ENCODE measurements around the gene ZBTB18. TPM values are rescaled to one million over a fixed set of nuclear protein-coding genes. Genes with fewer than 3 reads are reported as not detected.

ZBTB18 gene
- total RNA-seq, 1 experiment from 2014 or later = 16.8 TPM

GRCh38 chr1:244049162-244050013 lies 1.7 kb upstream of the ZBTB18 start:
- H3K4me2 ChIP-seq (ENCODE audit: low read length) = peak overlapping the region; percentile 94
- H3K9me2 ChIP-seq (replicated peaks; ENCODE audit: low read length) = no peaks in the 10 kb centered on the region
- peak overlapping the region; percentile 96 for H3K4me3 ChIP-seq (ENCODE audit: low read length)
- POLR2A ChIA-PET (ENCODE audit: unreplicated experiment) = no interaction called here
- H3K36me3 ChIP-seq (ENCODE audit: low read depth, low read length) = no peaks in the 10 kb centered on the region
- H4K20me1 ChIP-seq (ENCODE audit: low read length) = no peaks in the 10 kb centered on the region
- CTCF ChIA-PET = no interaction called here
- peak overlapping the region; percentile 86 for H2AFZ ChIP-seq (ENCODE audit: low read length)
- H3K27me3 ChIP-seq (ENCODE audit: low read length) = no peaks in the 10 kb centered on the region
- H3F3A ChIP-seq (ENCODE audit: low read length, unreplicated experiment) = no peaks in the 10 kb centered on the region
- peak overlapping the region; percentile 48 for H3K9ac ChIP-seq (ENCODE audit: low read length)
- peaks cover 47% of the 10 kb centered on the region for H3K79me2 ChIP-seq (ENCODE audit: low read length)
- peaks cover 24% of the 10 kb centered on the region for H3K4me1 ChIP-seq (ENCODE audit: insufficient read depth, low read length)
- BruUV-seq (replicated peaks) = no TSS peak
- H3K27ac ChIP-seq (ENCODE audit: low read length) = no peak overlapping the region
- H3K9me3 ChIP-seq (ENCODE audit: low read length) = no peaks in the 10 kb centered on the region
- intact Hi-C loops (cut with micrococcal nuclease) = loop anchor here (2.0 to 10.0 kb wide), 7 partner anchors 19 to 403 kb away; partner anchors contain the start of gene ADSS2
- no peak for ATAC-seq
- no peak for TF ChIP-seq EZH2 (IDR thresholded peaks at IDR 0.05; ENCODE audit: low read length, unreplicated experiment)
- no peak for TF ChIP-seq CTCF (conservative IDR thresholded peaks at IDR 0.05; ENCODE audit: low read depth, low read length)
- TF ChIP-seq EZH2phosphoT487 (IDR thresholded peaks at IDR 0.05; ENCODE audit: borderline replicate concordance, low read length) = no peak
- DNase-seq = peak; percentile 38

GRCh38 chr1:244050014-244050834 lies 859 bp upstream of the ZBTB18 start:
- intact Hi-C loops (cut with micrococcal nuclease) = loop anchor here (2.0 kb wide), 2 partner anchors 19 to 341 kb away; no protein-coding TSS in a partner anchor
- TSS peak; percentile 36 for BruUV-seq (replicated peaks)
- H2AFZ ChIP-seq (ENCODE audit: low read length) = peak overlapping the region; percentile 86
- no peak overlapping the region for H3K27ac ChIP-seq (ENCODE audit: low read length)
- H3K4me1 ChIP-seq (ENCODE audit: insufficient read depth, low read length) = peaks cover 24% of the 10 kb centered on the region
- peak overlapping the region; percentile 94 for H3K4me2 ChIP-seq (ENCODE audit: low read length)
- no peak for ATAC-seq
- TF ChIP-seq EZH2 (IDR thresholded peaks at IDR 0.05; ENCODE audit: low read length, unreplicated experiment) (no peak), CTCF (conservative IDR thresholded peaks at IDR 0.05; ENCODE audit: low read depth, low read length) (no peak), EZH2phosphoT487 (IDR thresholded peaks at IDR 0.05; ENCODE audit: borderline replicate concordance, low read length) (no peak)
- ChIA-PET POLR2A (ENCODE audit: unreplicated experiment) (no interaction called here), CTCF (no interaction called here)
- no peaks in the 10 kb centered on the region for H3K9me3 ChIP-seq (ENCODE audit: low read length)
- H3K9me2 ChIP-seq (replicated peaks; ENCODE audit: low read length) = no peaks in the 10 kb centered on the region
- no peaks in the 10 kb centered on the region for H4K20me1 ChIP-seq (ENCODE audit: low read length)
- H3F3A ChIP-seq (ENCODE audit: low read length, unreplicated experiment) = no peaks in the 10 kb centered on the region
- no peaks in the 10 kb centered on the region; the same call in 1 of the 2 replicates for H3K36me3 ChIP-seq (ENCODE audit: low read depth, low read length)
- peak overlapping the region; percentile 96 for H3K4me3 ChIP-seq (ENCODE audit: low read length)
- H3K9ac ChIP-seq (ENCODE audit: low read length) = peak overlapping the region; percentile 48
- no peaks in the 10 kb centered on the region for H3K27me3 ChIP-seq (ENCODE audit: low read length)
- H3K79me2 ChIP-seq (ENCODE audit: low read length) = peaks cover 47% of the 10 kb centered on the region
- no peak for DNase-seq
